IMR-90 (cell line): ENCODE data around the gene TRAF1. TPM values are rescaled to one million over a fixed set of nuclear protein-coding genes. Genes with fewer than 3 reads are reported as not detected.

ENCODE experiments used
- ATAC-seq: fragments of 200-7000 bp; cut with Tn5 transposase; 2 replicates; pipeline ENCODE4 v1.9.1; 2020; ENCODE audit warnings: low read depth, mild to moderate bottlenecking, moderate library complexity
- BruUV-seq: library from RNA; stranded (reverse); fragments of 400-500 nt; replicated peaks from 2 replicates; lab custom pipeline; 2021; lab: Mats Ljungman, UMichigan
- CTCF ChIA-PET: fragments of 300-600 bp; formaldehyde crosslinking; extraction: SDS; loops from one replicate; lab custom pipeline; 2021; ENCODE audit warnings: antibody characterized with exemption; lab: Yijun Ruan, JAX
- POLR2A ChIA-PET: fragments of 300-600 bp; sonication (Branson Sonifier 250); formaldehyde crosslinking; loops from one replicate; lab custom pipeline; 2022; ENCODE audit warnings: antibody characterized with exemption; ENCODE audit not compliant: unreplicated experiment; lab: Charles Lee
- DNase-seq: peaks from one replicate; pipeline ENCODE4 v3.0.0; 2013
- H2AFZ ChIP-seq: replicated peaks from 2 replicates; pipeline ENCODE3; 2013; ENCODE audit warnings: low read length, mild to moderate bottlenecking; ENCODE audit not compliant: poor library complexity
- H2AK5ac ChIP-seq: 2 replicates; pipeline ENCODE4 v1.6.1; 2013; ENCODE audit warnings: low read depth, low read length, inconsistent platforms
- H2AK9ac ChIP-seq: replicated peaks from 2 replicates; pipeline ENCODE3; 2013; ENCODE audit warnings: mild to moderate bottlenecking, low read depth, low read length, moderate library complexity; ENCODE audit not compliant: poor library complexity
- H2BK120ac ChIP-seq: 2 replicates; pipeline ENCODE4 v1.6.1; 2013; ENCODE audit warnings: low read depth, low read length, inconsistent platforms
- H2BK15ac ChIP-seq: 3 replicates; pipeline ENCODE4 v1.6.1; 2013; ENCODE audit warnings: low read depth, low read length, inconsistent platforms
- H2BK20ac ChIP-seq: 2 replicates; pipeline ENCODE4 v1.6.1; 2013; ENCODE audit warnings: low read depth, mild to moderate bottlenecking, inconsistent platforms, low read length, moderate library complexity
- H2BK5ac ChIP-seq: 2 replicates; pipeline ENCODE4 v1.6.1; 2013; ENCODE audit warnings: mild to moderate bottlenecking, low read depth, low read length, inconsistent platforms; ENCODE audit not compliant: poor library complexity, severe bottlenecking
- H3K14ac ChIP-seq: replicated peaks from 2 replicates; pipeline ENCODE4 v1.6.1; 2013; ENCODE audit warnings: low read depth, low read length, inconsistent platforms
- H3K18ac ChIP-seq: 2 replicates; pipeline ENCODE4 v1.6.1; 2013; ENCODE audit warnings: low read depth, low read length, control low read depth
- H3K23ac ChIP-seq: 2 replicates; pipeline ENCODE4 v1.6.1; 2013; ENCODE audit warnings: low read depth, low read length, inconsistent platforms
- H3K27ac ChIP-seq: 2 replicates; pipeline ENCODE4 v1.5.1; 2013; ENCODE audit warnings: mild to moderate bottlenecking, control low read depth, low read length; ENCODE audit not compliant: insufficient read depth
- H3K27me3 ChIP-seq: 2 replicates; pipeline ENCODE4 v1.6.1; 2013; ENCODE audit warnings: low read length; ENCODE audit not compliant: control insufficient read depth, insufficient read depth
- H3K36me3 ChIP-seq: 2 replicates; pipeline ENCODE4 v1.6.1; 2013; ENCODE audit warnings: low read length, mixed read lengths; ENCODE audit not compliant: control insufficient read depth, insufficient read depth
- H3K4ac ChIP-seq: 2 replicates; pipeline ENCODE4 v1.6.1; 2013; ENCODE audit warnings: low read depth, low read length, inconsistent platforms
- H3K4me1 ChIP-seq: 2 replicates; pipeline ENCODE4 v1.6.1; 2013; ENCODE audit warnings: low read length, mixed read lengths; ENCODE audit not compliant: control insufficient read depth, insufficient read depth
- H3K4me2 ChIP-seq: 2 replicates; pipeline ENCODE4 v1.6.1; 2013; ENCODE audit warnings: low read depth, mild to moderate bottlenecking, control low read depth, low read length, moderate library complexity
- H3K4me3 ChIP-seq: 2 replicates; pipeline ENCODE4 v1.5.1; 2013; ENCODE audit warnings: low read depth, mild to moderate bottlenecking, control low read depth, low read length, moderate library complexity; ENCODE audit not compliant: insufficient read depth
- H3K56ac ChIP-seq: 2 replicates; pipeline ENCODE4 v1.6.1; 2013; ENCODE audit warnings: low read length, inconsistent platforms; ENCODE audit not compliant: insufficient read depth; ENCODE audit errors: extremely low read depth
- H3K79me1 ChIP-seq, 2 experiments: 2 replicates each; pipeline ENCODE4 v1.6.1; 2013; ENCODE audit warnings: low read length in 2 of 2, inconsistent platforms in 1 of 2, low read depth in 1 of 2
- H3K9ac ChIP-seq: 2 replicates; pipeline ENCODE4 v1.6.1; 2013; ENCODE audit warnings: low read depth, low read length, control low read depth
- H3K9me1 ChIP-seq: 2 replicates; pipeline ENCODE4 v1.6.1; 2013; ENCODE audit warnings: low read length, inconsistent platforms; ENCODE audit not compliant: insufficient read depth
- H3K9me3 ChIP-seq: 2 replicates; pipeline ENCODE4 v1.6.1; 2013; ENCODE audit warnings: low read length; ENCODE audit not compliant: control insufficient read depth, insufficient read depth
- H4K20me1 ChIP-seq: 2 replicates; pipeline ENCODE4 v1.6.1; 2013; ENCODE audit warnings: low read length, inconsistent platforms; ENCODE audit not compliant: insufficient read depth
- H4K5ac ChIP-seq: 2 replicates; pipeline ENCODE4 v1.6.1; 2013; ENCODE audit warnings: mild to moderate bottlenecking, low read depth, low read length, control low read depth
- H4K8ac ChIP-seq, 2 experiments: 2 replicates each; pipeline ENCODE4 v1.6.1; 2013; ENCODE audit warnings: low read depth in 2 of 2, low read length in 2 of 2, control low read depth in 1 of 2, inconsistent platforms in 1 of 2
- H4K91ac ChIP-seq: 2 replicates; pipeline ENCODE4 v1.6.1; 2013; ENCODE audit warnings: low read depth, low read length, inconsistent platforms; ENCODE audit not compliant: insufficient read depth
- BHLHE40 ChIP-seq: fragments of 150-350 bp; IDR thresholded peaks from 2 replicates; pipeline ENCODE4 v1.6.1; 2016; ENCODE audit warnings: mild to moderate bottlenecking, low read depth, low read length
- MXI1 ChIP-seq: IDR thresholded peaks from 2 replicates; pipeline ENCODE4 v1.6.1; 2012; ENCODE audit warnings: low read depth, mild to moderate bottlenecking, low read length, moderate library complexity, borderline replicate concordance
- POLR2A ChIP-seq: IDR thresholded peaks from 2 replicates; pipeline ENCODE4 v1.6.1; 2012; ENCODE audit warnings: mild to moderate bottlenecking, low read depth, low read length
- WGBS, 2 experiments: methylation state at CpG; one replicate each; pipeline versions ENCODE4 v1.1.5 to v1.1.7; 2013; ENCODE audit warnings: missing lambda C conversion rate in 2 of 2; ENCODE audit not compliant: insufficient read length in 1 of 2; ENCODE audit errors: extremely low coverage in 2 of 2; 5-methylcytosine and 5-hydroxymethylcytosine counted together
- dilution Hi-C: fragments of 300-500 bp; cut with HindIII; formaldehyde crosslinking; loops from one replicate; pipeline ENCODE4 v1.14.3; 2018; ENCODE audit warnings: low sequenced_read_pairs; ENCODE audit not compliant: unreplicated experiment
- in situ Hi-C: fragments of 300-500 bp; cut with MboI; formaldehyde crosslinking; loops from 3 replicates; pipeline ENCODE4 v1.14.3; 2019; ENCODE audit warnings: low sequenced_read_pairs, inconsistent platforms, mixed read lengths
- intact Hi-C: fragments of 100-400 bp; cut with micrococcal nuclease; formaldehyde crosslinking; loops from 2 replicates; pipeline ENCODE4 v1.10.0; 2022
- polyA plus RNA-seq, 3 experiments: library from polyadenylated mRNA; depleted of rRNA; stranded (reverse); fragments of >200 nt; gene quantifications; 2 replicates each; pipeline ENCODE4 v1.2.3, GENCODE V29; 2012; ENCODE audit warnings: low replicate concordance in 1 of 3
- total RNA-seq: library from RNA; depleted of rRNA; stranded (reverse); fragments of >200 nt; gene quantifications from 2 replicates; pipeline ENCODE4 v1.2.3, GENCODE V29; 2012

Gene TRAF1
- total and polyA plus RNA-seq, 2 of the 4 experiments (the other 2 are of a cell fraction): 3.9 to 4.1 TPM

GRCh38 chr9:120935383-120935857 is 8.8 kb upstream of the TRAF1 start:
- Histone ChIP-seq H3K9me3 (no peaks in the 10 kb centered on the region), H3K4me3 (no peak overlapping the region), H3K9ac (peak overlapping the region; percentile 37), H3K27ac (peak overlapping the region; percentile 90), H4K20me1 (no peaks in the 10 kb centered on the region), H2BK20ac (peak overlapping the region; percentile 93), H2BK120ac (peak overlapping the region; percentile 96), H2BK15ac (peak overlapping the region; percentile 34), H2AK9ac (peak overlapping the region; percentile 39), H3K79me1 (peaks cover 0 to 13% of the 10 kb centered on the region in 2 experiments; a peak in 1 of 4 replicates), H4K8ac (peak overlapping the region; percentile 34 to 83), H3K36me3 (no peaks in the 10 kb centered on the region), H3K27me3 (no peaks in the 10 kb centered on the region), H3K4me1 (peaks cover 36% of the 10 kb centered on the region), H3K4ac (peak overlapping the region; percentile 96), H4K5ac (peak overlapping the region; percentile 45), H2AFZ (peak overlapping the region; percentile 78), H3K9me1 (peaks cover 14% of the 10 kb centered on the region), H4K91ac (peak overlapping the region; percentile 84), H2AK5ac (peak overlapping the region; percentile 87), H2BK5ac (peak overlapping the region; percentile 89), H3K18ac (peak overlapping the region; percentile 80), H3K14ac (peak overlapping the region; percentile 85), H3K23ac (peak overlapping the region; percentile 93), H3K4me2 (peak overlapping the region; percentile 86; the same call in 1 of the 2 replicates), H3K56ac (peak overlapping the region; percentile 82)
- peak; percentile 6 for ATAC-seq
- DNase-seq: peak; percentile 91
- BruUV-seq: no TSS peak
- POLR2A ChIA-PET: no interaction called here
- dilution Hi-C loops: no loop called here
- CTCF ChIA-PET: interaction anchor here (0.5 to 0.6 kb wide), 3 partner anchors 11 to 131 kb away, joined by 3 read pairs; no protein-coding TSS in a partner anchor
- intact Hi-C loops: loop anchor here (5.0 kb wide), 2 partner anchors 127 to 318 kb away; no protein-coding TSS in a partner anchor
- in situ Hi-C loops: loop anchor here (5.0 kb wide), 1 partner anchor 63 kb away; no protein-coding TSS in a partner anchor
- no CpG with 5 or more reads among the region's 4 CpGs for WGBS, 2 experiments
- TF ChIP-seq MXI1 (peak; percentile 75; the same call in 1 of the 2 replicates), POLR2A (no peak), BHLHE40 (0 out of 2 replicates have a peak, but pooled peaks have one; percentile 20)
